AG04450 (cell line): ENCODE data around the gene ACR. TPM values are rescaled to one million over a fixed set of nuclear protein-coding genes. Genes with fewer than 3 reads are reported as not detected.

ENCODE experiments used
- CTCF ChIA-PET: fragments of 300-600, 350-600 bp; formaldehyde crosslinking; extraction: SDS; loops from one replicate; lab custom pipeline; 2022; ENCODE audit warnings: antibody characterized with exemption, inconsistent platforms; lab: Charles Lee
- POLR2A ChIA-PET: fragments of 350-600 bp; formaldehyde crosslinking; extraction: SDS; loops from one replicate; lab custom pipeline; 2021; ENCODE audit warnings: antibody characterized with exemption, inconsistent platforms; lab: Yijun Ruan, JAX
- DNase-seq: peaks from one replicate; pipeline ENCODE4 v3.0.0-alpha.2; 2011; ENCODE audit warnings: low read depth, low spot score
- H3K27ac ChIP-seq: one replicate; pipeline ENCODE4 v1.5.1; 2012; ENCODE audit warnings: low read depth, low read length, control low read depth
- H3K27me3 ChIP-seq: one replicate; pipeline ENCODE4 v1.6.0; 2012; ENCODE audit warnings: low read length; ENCODE audit not compliant: control insufficient read depth, insufficient read depth
- H3K4me3 ChIP-seq: 2 replicates; pipeline ENCODE4 v1.5.1; 2011; ENCODE audit warnings: mild to moderate bottlenecking, low read depth, low read length, control low read depth
- H3K9me3 ChIP-seq: 2 replicates; pipeline ENCODE4 v1.5.1; 2012; ENCODE audit warnings: low read length; ENCODE audit not compliant: control insufficient read depth, insufficient read depth
- polyA plus RNA-seq: library from polyadenylated mRNA; depleted of rRNA; stranded (reverse); fragments of >200 nt; gene quantifications from 2 replicates; pipeline ENCODE4 v1.2.3, GENCODE V29; 2011
- TF ChIP-seq, protein P1 (sequence below): IDR thresholded peaks from 2 replicates; pipeline ENCODE4 v1.5.1; 2011; ENCODE audit warnings: low read depth, low read length, control low read depth, inconsistent platforms

The ACR gene
- polyA plus RNA-seq, 1 experiment = not detected

DNA sequence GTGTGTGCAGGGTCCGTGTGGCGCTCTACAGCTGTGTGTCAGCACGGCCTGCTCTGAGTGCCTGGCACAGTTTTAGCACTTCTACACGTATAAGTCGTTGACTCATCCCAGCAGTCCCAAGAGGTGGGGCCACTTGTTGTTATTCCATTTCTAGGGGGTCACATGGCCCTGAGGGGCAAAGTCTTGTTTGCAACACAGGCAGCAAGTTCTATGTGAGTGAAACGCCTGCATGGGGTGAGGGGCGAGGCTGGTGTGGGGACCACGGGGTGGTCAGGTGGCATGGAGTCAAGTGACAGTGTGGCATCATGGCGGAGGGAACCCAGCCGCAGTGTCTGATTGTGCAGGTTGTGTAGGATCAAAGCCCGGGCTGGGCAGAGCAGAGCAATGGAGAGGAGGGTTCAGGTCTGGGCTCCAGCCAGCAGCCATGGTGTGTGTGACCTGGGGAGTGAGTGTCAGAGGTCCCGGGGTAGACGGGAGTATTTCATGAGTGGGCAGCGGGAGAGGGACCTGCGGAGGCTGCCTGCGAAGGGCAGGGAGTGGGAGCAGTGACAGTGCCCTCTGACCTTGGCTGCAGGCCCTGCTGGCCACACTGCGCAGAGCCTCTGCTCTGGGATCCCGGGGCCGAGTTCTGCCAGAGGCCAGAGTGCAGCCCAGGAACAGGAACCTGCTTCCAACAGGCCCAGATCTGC, 37.5 kb upstream of the ACR start:
- TF ChIP-seq, protein P1, sequence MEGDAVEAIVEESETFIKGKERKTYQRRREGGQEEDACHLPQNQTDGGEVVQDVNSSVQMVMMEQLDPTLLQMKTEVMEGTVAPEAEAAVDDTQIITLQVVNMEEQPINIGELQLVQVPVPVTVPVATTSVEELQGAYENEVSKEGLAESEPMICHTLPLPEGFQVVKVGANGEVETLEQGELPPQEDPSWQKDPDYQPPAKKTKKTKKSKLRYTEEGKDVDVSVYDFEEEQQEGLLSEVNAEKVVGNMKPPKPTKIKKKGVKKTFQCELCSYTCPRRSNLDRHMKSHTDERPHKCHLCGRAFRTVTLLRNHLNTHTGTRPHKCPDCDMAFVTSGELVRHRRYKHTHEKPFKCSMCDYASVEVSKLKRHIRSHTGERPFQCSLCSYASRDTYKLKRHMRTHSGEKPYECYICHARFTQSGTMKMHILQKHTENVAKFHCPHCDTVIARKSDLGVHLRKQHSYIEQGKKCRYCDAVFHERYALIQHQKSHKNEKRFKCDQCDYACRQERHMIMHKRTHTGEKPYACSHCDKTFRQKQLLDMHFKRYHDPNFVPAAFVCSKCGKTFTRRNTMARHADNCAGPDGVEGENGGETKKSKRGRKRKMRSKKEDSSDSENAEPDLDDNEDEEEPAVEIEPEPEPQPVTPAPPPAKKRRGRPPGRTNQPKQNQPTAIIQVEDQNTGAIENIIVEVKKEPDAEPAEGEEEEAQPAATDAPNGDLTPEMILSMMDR = no peak
- H3K27ac ChIP-seq = no peak overlapping the region
- POLR2A ChIA-PET = no interaction called here
- CTCF ChIA-PET = no interaction called here
- H3K4me3 ChIP-seq = no peak overlapping the region
- DNase-seq = no peak
- H3K27me3 ChIP-seq = peaks cover 5% of the 10 kb centered on the region
- H3K9me3 ChIP-seq = no peaks in the 10 kb centered on the region; the same call in 1 of the 2 replicates

GRCh38 chr22:50701076-50701419, 37.0 kb upstream of the ACR start:
- DNase-seq = no peak
- ChIA-PET CTCF (no interaction called here), POLR2A (no interaction called here)
- Histone ChIP-seq H3K4me3 (no peak overlapping the region), H3K27ac (no peak overlapping the region), H3K9me3 (no peaks in the 10 kb centered on the region; the same call in 1 of the 2 replicates), H3K27me3 (peaks cover 4% of the 10 kb centered on the region)
- TF ChIP-seq, protein P1 = no peak

GRCh38 chr22:50701428-50702154, 36.4 kb upstream of the ACR start:
- Histone ChIP-seq H3K9me3 (no peaks in the 10 kb centered on the region; the same call in 1 of the 2 replicates), H3K27me3 (no peaks in the 10 kb centered on the region), H3K27ac (no peak overlapping the region), H3K4me3 (no peak overlapping the region)
- ChIA-PET CTCF (no interaction called here), POLR2A (no interaction called here)
- DNase-seq = no peak
- TF ChIP-seq, protein P1 = no peak

DNA sequence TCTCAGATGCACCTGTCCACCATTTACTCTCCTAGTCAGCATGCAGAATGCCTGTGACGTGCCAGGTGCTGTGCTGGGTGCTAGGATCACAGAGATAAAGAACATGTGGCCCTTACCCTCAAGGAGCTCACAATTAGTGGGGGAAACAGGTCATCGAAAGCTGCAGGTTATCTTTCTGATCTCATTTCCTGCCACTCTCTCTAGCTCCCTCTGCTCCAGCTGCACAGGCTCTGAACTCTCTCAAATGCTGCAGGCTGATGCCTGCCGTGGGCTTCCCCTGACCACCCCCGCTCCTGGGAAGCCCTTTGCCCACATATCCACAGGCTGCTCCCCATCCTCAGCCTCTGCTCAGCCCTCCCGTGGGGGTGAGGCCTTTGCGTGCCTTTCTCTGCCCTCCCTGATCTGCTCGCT, 35.7 kb upstream of the ACR start:
- Histone ChIP-seq H3K27me3 (no peaks in the 10 kb centered on the region), H3K4me3 (no peak overlapping the region), H3K9me3 (no peaks in the 10 kb centered on the region; the same call in 1 of the 2 replicates), H3K27ac (no peak overlapping the region)
- POLR2A ChIA-PET = no interaction called here
- CTCF ChIA-PET = no interaction called here
- TF ChIP-seq, protein P1 = no peak
- DNase-seq = no peak
